H9 (cell line): ENCODE measurements around the gene PSME1. TPM values are rescaled to one million over a fixed set of nuclear protein-coding genes. Genes with fewer than 3 reads are reported as not detected.

Source experiments
- DNase-seq: peaks from one replicate; pipeline ENCODE4 v3.0.0-alpha.2; 2017
- H2AFZ ChIP-seq: one replicate; pipeline ENCODE4 v1.6.1; 2013; ENCODE audit warnings: mild to moderate bottlenecking, low read length, control low read depth, moderate library complexity
- H2AK5ac ChIP-seq: 2 replicates; pipeline ENCODE4 v1.6.1; 2013; ENCODE audit warnings: low read length, control low read depth, mixed read lengths; ENCODE audit not compliant: insufficient read length
- H2BK120ac ChIP-seq: one replicate; pipeline ENCODE4 v1.6.1; 2013; ENCODE audit warnings: low read depth, mild to moderate bottlenecking, low read length, control low read depth, inconsistent platforms; ENCODE audit not compliant: poor library complexity, severe bottlenecking
- H2BK12ac ChIP-seq: 2 replicates; pipeline ENCODE4 v1.6.1; 2013; ENCODE audit warnings: low read length, control low read depth, mixed read lengths, low read depth; ENCODE audit not compliant: insufficient read length
- H2BK15ac ChIP-seq: 2 replicates; pipeline ENCODE4 v1.6.1; 2013; ENCODE audit warnings: low read depth, low read length, control low read depth
- H2BK20ac ChIP-seq: one replicate; pipeline ENCODE4 v1.6.1; 2013; ENCODE audit warnings: low read depth, mild to moderate bottlenecking, low read length, control low read depth, inconsistent platforms; ENCODE audit not compliant: poor library complexity, severe bottlenecking
- H2BK5ac ChIP-seq: 2 replicates; pipeline ENCODE4 v1.6.1; 2013; ENCODE audit warnings: low read length, control low read depth, mixed read lengths; ENCODE audit not compliant: insufficient read length
- H3K14ac ChIP-seq: 2 replicates; pipeline ENCODE4 v1.6.1; 2013; ENCODE audit warnings: low read length, control low read depth; ENCODE audit not compliant: insufficient read depth
- H3K18ac ChIP-seq: 2 replicates; pipeline ENCODE4 v1.6.1; 2013; ENCODE audit warnings: low read depth, mild to moderate bottlenecking, mixed read lengths, low read length, control low read depth; ENCODE audit not compliant: insufficient read length
- H3K23ac ChIP-seq: 2 replicates; pipeline ENCODE4 v1.6.1; 2013; ENCODE audit warnings: low read length, control low read depth, mixed read lengths, low read depth; ENCODE audit not compliant: insufficient read length
- H3K23me2 ChIP-seq: 2 replicates; pipeline ENCODE4 v1.6.1; 2013; ENCODE audit warnings: low read depth, mild to moderate bottlenecking, mixed read lengths, low read length, control low read depth; ENCODE audit not compliant: insufficient read length, poor library complexity, severe bottlenecking
- H3K27ac ChIP-seq: 2 replicates; pipeline ENCODE4 v1.5.1; 2013; ENCODE audit warnings: low read length, control low read depth, mixed read lengths, low read depth; ENCODE audit not compliant: insufficient read length
- H3K27me3 ChIP-seq: 2 replicates; pipeline ENCODE4 v1.6.1; 2013; ENCODE audit warnings: low read length, control low read depth, inconsistent platforms; ENCODE audit not compliant: insufficient read depth
- H3K4ac ChIP-seq: 2 replicates; pipeline ENCODE4 v1.6.1; 2013; ENCODE audit warnings: low read depth, mild to moderate bottlenecking, control low read depth, inconsistent platforms, low read length, moderate library complexity
- H3K4me1 ChIP-seq: 2 replicates; pipeline ENCODE4 v1.6.1; 2013; ENCODE audit warnings: low read length, control low read depth, inconsistent platforms; ENCODE audit not compliant: insufficient read depth
- H3K4me2 ChIP-seq: 2 replicates; pipeline ENCODE4 v1.6.1; 2013; ENCODE audit warnings: low read length, control low read depth, mixed read lengths; ENCODE audit not compliant: insufficient read length, insufficient read depth
- H3K56ac ChIP-seq: 2 replicates; pipeline ENCODE4 v1.6.1; 2013; ENCODE audit warnings: low read depth, mild to moderate bottlenecking, mixed read lengths, low read length, control low read depth; ENCODE audit not compliant: insufficient read length
- H3K79me1 ChIP-seq: 2 replicates; pipeline ENCODE4 v1.6.1; 2013; ENCODE audit warnings: low read depth, mild to moderate bottlenecking, moderate library complexity, low read length, control low read depth, inconsistent platforms; ENCODE audit not compliant: insufficient read depth, poor library complexity, severe bottlenecking
- H3K79me2 ChIP-seq: 2 replicates; pipeline ENCODE4 v1.6.1; 2013; ENCODE audit warnings: low read length, control low read depth, inconsistent platforms; ENCODE audit not compliant: insufficient read depth
- H3K9ac ChIP-seq: 2 replicates; pipeline ENCODE4 v1.6.1; 2013; ENCODE audit warnings: low read length, control low read depth, mixed read lengths; ENCODE audit not compliant: insufficient read length; ENCODE audit errors: extremely low read depth
- H3K9me3 ChIP-seq: one replicate; pipeline ENCODE4 v1.6.1; 2013; ENCODE audit warnings: low read depth, low read length, inconsistent platforms; ENCODE audit not compliant: control insufficient read depth
- H3T11ph ChIP-seq: one replicate; pipeline ENCODE4 v1.6.1; 2013; ENCODE audit warnings: mild to moderate bottlenecking, low read length, control low read depth, inconsistent platforms
- H4K20me1 ChIP-seq: one replicate; pipeline ENCODE4 v1.6.1; 2013; ENCODE audit not compliant: control insufficient read depth, insufficient read length, insufficient read depth
- H4K5ac ChIP-seq: 2 replicates; pipeline ENCODE4 v1.6.1; 2013; ENCODE audit warnings: low read depth, mild to moderate bottlenecking, mixed read lengths, low read length, control low read depth; ENCODE audit not compliant: insufficient read length
- H4K8ac ChIP-seq: replicated peaks from 2 replicates; pipeline ENCODE4 v1.6.1; 2013; ENCODE audit warnings: low read length, control low read depth, mixed read lengths, low read depth; ENCODE audit not compliant: insufficient read length
- H4K91ac ChIP-seq: 2 replicates; pipeline ENCODE4 v1.6.1; 2013; ENCODE audit warnings: low read depth, mild to moderate bottlenecking, moderate library complexity, mixed read lengths, low read length, control low read depth; ENCODE audit not compliant: insufficient read length
- H3K27ac Mint-ChIP-seq, 3 experiments: 2 replicates in 2 of 3; 3 replicates in 1 of 3; pipeline ENCODE4 v1.8.0; 2020 to 2021; ENCODE audit warnings: mixed read lengths in 3 of 3, mild to moderate bottlenecking in 1 of 3, moderate library complexity in 1 of 3
- H3K27me3 Mint-ChIP-seq: 2 replicates; pipeline ENCODE4 v1.8.0; 2021; ENCODE audit warnings: low read depth, mild to moderate bottlenecking, moderate library complexity, mixed read lengths
- H3K36me3 Mint-ChIP-seq, 3 experiments: 2 replicates in 2 of 3; 3 replicates in 1 of 3; pipeline ENCODE4 v1.8.0; 2020 to 2021; ENCODE audit warnings: low read depth in 3 of 3, mixed read lengths in 3 of 3; ENCODE audit not compliant: insufficient read depth in 1 of 3
- H3K4me1 Mint-ChIP-seq, 2 experiments: 2 replicates each; pipeline ENCODE4 v1.8.0; 2020; ENCODE audit warnings: mixed read lengths in 2 of 2
- H3K4me3 Mint-ChIP-seq, 2 experiments: 2 replicates in 1 of 2; 3 replicates in 1 of 2; pipeline ENCODE4 v1.8.0; 2020 to 2021; ENCODE audit warnings: mild to moderate bottlenecking in 2 of 2, mixed read lengths in 2 of 2, moderate library complexity in 1 of 2
- H3K9me3 Mint-ChIP-seq, 2 experiments: 2 replicates in 1 of 2; 3 replicates in 1 of 2; pipeline ENCODE4 v1.8.0; 2020; ENCODE audit warnings: mild to moderate bottlenecking in 2 of 2, mixed read lengths in 2 of 2, moderate library complexity in 1 of 2
- WGBS: extraction: QIAGEN DNeasy Blood & Tissue Kit; methylation state at CpG from one replicate; pipeline ENCODE4 v1.1.7; 2013; ENCODE audit warnings: missing lambda C conversion rate, low lambda C conversion rate, mixed read lengths; ENCODE audit not compliant: insufficient read length; ENCODE audit errors: extremely low coverage; 5-methylcytosine and 5-hydroxymethylcytosine counted together
- total RNA-seq: library from RNA; stranded (reverse); gene quantifications from 2 replicates; pipeline ENCODE4 v1.2.1, GENCODE V29; 2021
- TF ChIP-seq, protein P1 (sequence below): fragments of 200-600 bp; sonication (generic); conservative IDR thresholded peaks from 3 replicates; pipeline ENCODE4 v1.8.0; 2021; ENCODE audit warnings: antibody characterized with exemption, mild to moderate bottlenecking

The PSME1 gene
- total RNA-seq, 1 experiment from 2014 or later = 109 TPM

DNA sequence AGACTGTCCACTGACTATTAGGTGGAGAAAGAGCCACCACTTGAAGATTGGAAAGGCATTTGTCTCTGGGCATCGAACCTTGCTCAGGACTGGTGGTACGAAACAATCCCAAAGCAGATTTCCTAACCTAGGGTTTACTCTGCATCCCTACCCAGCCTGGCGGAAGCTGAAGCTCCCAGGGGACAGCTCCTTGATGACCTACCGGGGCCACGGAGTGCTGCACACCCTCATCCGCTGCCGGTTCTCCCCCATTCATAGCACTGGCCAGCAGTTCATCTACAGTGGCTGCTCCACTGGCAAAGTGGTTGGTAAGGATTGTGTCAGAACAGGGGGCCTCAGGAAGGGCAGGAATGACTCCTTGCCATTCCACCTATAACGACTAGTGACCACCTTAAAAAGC is 14.8 kb upstream of the PSME1 start:
- Histone ChIP-seq H3K23me2 (no peaks in the 10 kb centered on the region), H3K9me3 (no peaks in the 10 kb centered on the region), H3K4me2 (no peak overlapping the region), H3K56ac (no peak overlapping the region), H2BK15ac (no peak overlapping the region), H3K9ac (no peak overlapping the region), H2AFZ (no peak overlapping the region), H4K5ac (no peak overlapping the region), H3K23ac (no peak overlapping the region), H3T11ph (no peak overlapping the region), H3K27me3 (no peaks in the 10 kb centered on the region), H2BK20ac (no peak overlapping the region), H2BK120ac (no peak overlapping the region), H3K4me1 (no peaks in the 10 kb centered on the region), H3K79me1 (no peaks in the 10 kb centered on the region), H2BK5ac (no peak overlapping the region), H3K79me2 (no peaks in the 10 kb centered on the region), H2AK5ac (no peak overlapping the region), H4K91ac (no peak overlapping the region), H3K18ac (no peak overlapping the region), H4K8ac (no peak overlapping the region), H3K14ac (no peak overlapping the region), H3K4ac (no peak overlapping the region), H3K27ac (no peak overlapping the region), H4K20me1 (no peaks in the 10 kb centered on the region), H2BK12ac (no peak overlapping the region)
- no peak overlapping the region for H3K27ac Mint-ChIP-seq
- H3K36me3 Mint-ChIP-seq = peaks cover 24 to 74% (median 68%) of the 10 kb centered on the region in 3 experiments; a peak in 6 of 7 replicates
- H3K4me3 Mint-ChIP-seq = no peak overlapping the region
- H3K4me1 Mint-ChIP-seq = peaks cover 3 to 5% of the 10 kb centered on the region in 2 experiments
- no peaks in the 10 kb centered on the region for H3K27me3 Mint-ChIP-seq
- DNase-seq = no peak
- no CpG with 5 or more reads among the region's 8 CpGs for WGBS
- H3K9me3 Mint-ChIP-seq = no peaks in the 10 kb centered on the region
- TF ChIP-seq, protein P1, sequence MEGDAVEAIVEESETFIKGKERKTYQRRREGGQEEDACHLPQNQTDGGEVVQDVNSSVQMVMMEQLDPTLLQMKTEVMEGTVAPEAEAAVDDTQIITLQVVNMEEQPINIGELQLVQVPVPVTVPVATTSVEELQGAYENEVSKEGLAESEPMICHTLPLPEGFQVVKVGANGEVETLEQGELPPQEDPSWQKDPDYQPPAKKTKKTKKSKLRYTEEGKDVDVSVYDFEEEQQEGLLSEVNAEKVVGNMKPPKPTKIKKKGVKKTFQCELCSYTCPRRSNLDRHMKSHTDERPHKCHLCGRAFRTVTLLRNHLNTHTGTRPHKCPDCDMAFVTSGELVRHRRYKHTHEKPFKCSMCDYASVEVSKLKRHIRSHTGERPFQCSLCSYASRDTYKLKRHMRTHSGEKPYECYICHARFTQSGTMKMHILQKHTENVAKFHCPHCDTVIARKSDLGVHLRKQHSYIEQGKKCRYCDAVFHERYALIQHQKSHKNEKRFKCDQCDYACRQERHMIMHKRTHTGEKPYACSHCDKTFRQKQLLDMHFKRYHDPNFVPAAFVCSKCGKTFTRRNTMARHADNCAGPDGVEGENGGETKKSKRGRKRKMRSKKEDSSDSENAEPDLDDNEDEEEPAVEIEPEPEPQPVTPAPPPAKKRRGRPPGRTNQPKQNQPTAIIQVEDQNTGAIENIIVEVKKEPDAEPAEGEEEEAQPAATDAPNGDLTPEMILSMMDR = no peak
